Epidermal melanocyte (primary cell): ENCODE data around the gene ACKR2.

ENCODE experiments used
- DNase-seq: peaks from one replicate; pipeline ENCODE4 v3.0.0; 2011; ENCODE audit warnings: low spot score; ENCODE audit not compliant: insufficient read length

ACKR2 gene

GRCh38 chr3:42886294-42886822 lies 77.1 kb downstream of the ACKR2 start:
- no peak for DNase-seq

GRCh38 chr3:42887084-42887483 lies 77.8 kb downstream of the ACKR2 start:
- DNase-seq = no peak

- no peak for DNase-seq
These were observed 81.8 kb downstream of the ACKR2 start for GRCh38 chr3:42891042-42891441.

GRCh38 chr3:42892169-42892568 lies 82.9 kb downstream of the ACKR2 start:
- no peak for DNase-seq

- no peak for DNase-seq
These were observed 83.6 kb downstream of the ACKR2 start for GRCh38 chr3:42892807-42893206.

GRCh38 chr3:42894698-42895579 lies 85.7 kb downstream of the ACKR2 start:
- DNase-seq = no peak

GRCh38 chr3:42895580-42895868 lies 86.3 kb downstream of the ACKR2 start:
- DNase-seq = no peak

GRCh38 chr3:42898896-42899675 lies 89.8 kb downstream of the ACKR2 start:
- no peak for DNase-seq

GRCh38 chr3:42900226-42901072 lies 91.2 kb downstream of the ACKR2 start:
- no peak for DNase-seq

- DNase-seq = no peak
These were observed 91.8 kb downstream of the ACKR2 start for GRCh38 chr3:42901073-42901415.

- no peak for DNase-seq
These were observed 93.0 kb downstream of the ACKR2 start for GRCh38 chr3:42902257-42902656.

GRCh38 chr3:42904076-42904475 lies 94.8 kb downstream of the ACKR2 start:
- DNase-seq = no peak

GRCh38 chr3:42905740-42906069 lies 96.5 kb downstream of the ACKR2 start:
- no peak for DNase-seq

- no peak for DNase-seq
These were observed 97.0 kb downstream of the ACKR2 start, which contains the start of gene ZNF662 for GRCh38 chr3:42906070-42906847. Gene ZNF662 (plus strand): TSS chr3:42906142. CDS start chr3:42908115, 1,973 bp downstream.

- DNase-seq = no peak
These were observed 97.6 kb downstream of the ACKR2 start for GRCh38 chr3:42906848-42907183.

- no peak for DNase-seq
These were observed 99.4 kb downstream of the ACKR2 start for GRCh38 chr3:42908675-42909074.

GRCh38 chr3:42911551-42911950 lies 102.3 kb downstream of the ACKR2 start:
- no peak for DNase-seq

GRCh38 chr3:42914771-42915515 lies 105.7 kb downstream of the ACKR2 start:
- DNase-seq = no peak
